ENCODE measurements around the gene MED25. TPM values are rescaled to one million over a fixed set of nuclear protein-coding genes. Genes with fewer than 3 reads are reported as not detected.

The MED25 gene
- total RNA-seq, 4 donors from 2014 or later, result 26.2 to 54.0 (median 29.4) TPM

GRCh38 chr19:49873834-49874233 is 55.7 kb downstream of the MED25 start:
- 79 to 82% methylated on average over 10 of the region's 10 CpGs for WGBS, 2 donors

GRCh38 chr19:49874503-49875157 is 56.5 kb downstream of the MED25 start:
- no peak for DNase-seq (ENCODE audit: low spot score in 2 of 2)
- Histone ChIP-seq H3K27me3 (no peaks in the 10 kb centered on the region), H3K27ac (peak overlapping the region in 1 of 4 donors; percentile 98), H3K36me3 (peaks cover 0 to 47% (median 2%) of the 10 kb centered on the region in 3 donors), H3K9me3 (no peaks in the 10 kb centered on the region), H3K4me1 (peaks cover 0 to 64% (median 25%) of the 10 kb centered on the region in 4 donors), H3K4me3 (no peak overlapping the region)
- TF ChIP-seq CTCF (IDR thresholded peaks at IDR 0.05) (no peak), EP300 (IDR thresholded peaks at IDR 0.05) (no peak), POLR2A (IDR thresholded peaks at IDR 0.05) (no peak)
- WGBS, 2 donors, result 91 to 96% methylated on average over 11 of the region's 11 CpGs

More at GRCh38 chr19:49873834-49874233, 55.7 kb downstream of the MED25 start:
- no peak overlapping the region for H3K27ac ChIP-seq
- H3K27me3 ChIP-seq, result no peaks in the 10 kb centered on the region
- H3K9me3 ChIP-seq, result no peaks in the 10 kb centered on the region
- peaks cover 0 to 60% (median 25%) of the 10 kb centered on the region in 4 donors for H3K4me1 ChIP-seq
- H3K4me3 ChIP-seq, result no peak overlapping the region
- no peak for TF ChIP-seq EP300 (IDR thresholded peaks at IDR 0.05)
- no peak for TF ChIP-seq CTCF (IDR thresholded peaks at IDR 0.05)
- TF ChIP-seq POLR2A (IDR thresholded peaks at IDR 0.05), result no peak
- no peak for DNase-seq (ENCODE audit: low spot score in 2 of 2)
- peaks cover 0 to 39% (median 0%) of the 10 kb centered on the region in 3 donors for H3K36me3 ChIP-seq

- TF ChIP-seq CTCF (IDR thresholded peaks at IDR 0.05), result no peak
- no peak for TF ChIP-seq EP300 (IDR thresholded peaks at IDR 0.05)
- H3K9me3 ChIP-seq, result no peaks in the 10 kb centered on the region
- DNase-seq (ENCODE audit: low spot score in 2 of 2), result no peak
- H3K27me3 ChIP-seq, result no peaks in the 10 kb centered on the region
- peak overlapping the region; percentile 97 to 100 (median 98) for H3K27ac ChIP-seq
- H3K4me3 ChIP-seq, result peak overlapping the region in 2 of 4 donors; percentile 80 to 88
- H3K4me1 ChIP-seq, result peaks cover 0 to 64% (median 21%) of the 10 kb centered on the region in 4 donors
- H3K36me3 ChIP-seq, result peaks cover 0 to 53% (median 2%) of the 10 kb centered on the region in 3 donors
- WGBS, 2 donors, result 77 to 78% methylated on average over 4 of the region's 4 CpGs
These were observed 57.1 kb downstream of the MED25 start for GRCh38 chr19:49875177-49875576.

- peaks cover 0 to 62% (median 15%) of the 10 kb centered on the region in 4 donors for H3K4me1 ChIP-seq
- peak in 1 of 2 donors; percentile 55 for DNase-seq (ENCODE audit: low spot score in 2 of 2)
- 0 to 1% methylated on average over 14 to 16 of the region's 28 CpGs for WGBS, 2 donors
These were observed 57.9 kb downstream of the MED25 start for GRCh38 chr19:49875857-49876421.

More at GRCh38 chr19:49875857-49876421, 57.9 kb downstream of the MED25 start:
- Histone ChIP-seq H3K4me3 (peak overlapping the region; percentile 78 to 88 (median 80)), H3K27ac (peak overlapping the region; percentile 97 to 100 (median 98)), H3K9me3 (no peaks in the 10 kb centered on the region), H3K36me3 (peaks cover 6 to 58% (median 8%) of the 10 kb centered on the region in 3 donors), H3K27me3 (no peaks in the 10 kb centered on the region)
- TF ChIP-seq CTCF (IDR thresholded peaks at IDR 0.05) (no peak), EP300 (IDR thresholded peaks at IDR 0.05) (no peak), POLR2A (IDR thresholded peaks at IDR 0.05) (no peak)
